HEK293 (cell line): ENCODE data around the gene PZP.

ENCODE experiments used
- CTCF ChIA-PET: fragments of 350-600 bp; formaldehyde crosslinking; extraction: SDS; loops from one replicate; lab custom pipeline; 2021; ENCODE audit warnings: antibody characterized with exemption; lab: Yijun Ruan, JAX
- POLR2A ChIA-PET: fragments of 300-600 bp; formaldehyde crosslinking; extraction: SDS; loops from one replicate; lab custom pipeline; 2020; ENCODE audit warnings: antibody characterized with exemption, inconsistent platforms; lab: Yijun Ruan, JAX
- H3K27ac ChIP-seq: fragments of 200-500 bp; sonication (Bioruptor generic); 2 replicates; pipeline ENCODE4 v1.5.1; 2014; ENCODE audit warnings: low read depth, low read length, control low read depth, inconsistent platforms; ENCODE audit errors: extremely low read depth
- H3K36me3 ChIP-seq, 2 experiments: fragments of 200-500 bp in 1 of 2; sonication (Bioruptor generic) in 1 of 2; 1 replicate in 1 of 2; 2 replicates in 1 of 2; pipeline ENCODE4 v1.5.1; 2014 to 2017; ENCODE audit warnings: inconsistent platforms in 2 of 2, low read length in 2 of 2; ENCODE audit not compliant: control insufficient read depth in 2 of 2, insufficient read depth in 1 of 2
- H3K4me1 ChIP-seq: fragments of 200-500 bp; sonication (Bioruptor generic); 2 replicates; pipeline ENCODE4 v1.5.1; 2014; ENCODE audit warnings: mild to moderate bottlenecking, low read length, inconsistent platforms; ENCODE audit not compliant: control insufficient read depth, insufficient read depth
- H3K4me3 ChIP-seq: 2 replicates; pipeline ENCODE4 v1.5.1; 2011; ENCODE audit warnings: low read depth, mild to moderate bottlenecking, control low read depth, low read length, moderate library complexity
- H3K9me3 ChIP-seq: fragments of 200-500 bp; sonication (Bioruptor generic); 2 replicates; pipeline ENCODE4 v1.5.1; 2014; ENCODE audit warnings: low read depth, low read length, inconsistent platforms; ENCODE audit not compliant: control insufficient read depth, insufficient read depth
- ATF2 ChIP-seq: fragments of 450-650 bp; formaldehyde crosslinking; IDR thresholded peaks from 2 replicates; pipeline ENCODE4 v1.5.1; 2016; ENCODE audit warnings: missing biosample characterization, missing genetic modification characterization, low read depth
- GLI2 ChIP-seq: fragments of 450-650 bp; formaldehyde crosslinking; IDR thresholded peaks from 2 replicates; pipeline ENCODE4; 2017; ENCODE audit warnings: missing biosample characterization, missing genetic modification characterization, low read depth, borderline replicate concordance
- KLF1 ChIP-seq: fragments of 450-650 bp; formaldehyde crosslinking; IDR thresholded peaks from 2 replicates; pipeline ENCODE4 v1.5.1; 2016; ENCODE audit warnings: missing biosample characterization, missing genetic modification characterization
- KLF7 ChIP-seq: fragments of 450-650 bp; formaldehyde crosslinking; IDR thresholded peaks from 2 replicates; pipeline ENCODE4 v1.5.1; 2016; ENCODE audit warnings: missing biosample characterization, missing genetic modification characterization, borderline replicate concordance
- MEIS1 ChIP-seq: sonication (generic); formaldehyde crosslinking; IDR thresholded peaks from 2 replicates; pipeline ENCODE4 v1.8.1; 2022; ENCODE audit warnings: missing genetic modification reagents, mild to moderate bottlenecking, borderline replicate concordance
- SP2 ChIP-seq: fragments of 450-650 bp; formaldehyde crosslinking; IDR thresholded peaks from 2 replicates; pipeline ENCODE4 v1.5.1; 2016; ENCODE audit warnings: missing biosample characterization, missing genetic modification characterization
- TRIM28 ChIP-seq: IDR thresholded peaks from 2 replicates; pipeline ENCODE4 v1.6.1; 2011; ENCODE audit warnings: low read length, control low read depth, borderline replicate concordance
- ZFP37 ChIP-seq: fragments of 450-650 bp; formaldehyde crosslinking; IDR thresholded peaks from 2 replicates; pipeline ENCODE4 v1.5.1; 2016; ENCODE audit warnings: missing biosample characterization, missing genetic modification characterization
- ZNF10 ChIP-seq: fragments of 450-650 bp; formaldehyde crosslinking; IDR thresholded peaks from 2 replicates; pipeline ENCODE4 v1.5.1; 2017; ENCODE audit warnings: missing biosample characterization, missing genetic modification characterization
- ZNF121 ChIP-seq: fragments of 450-650 bp; formaldehyde crosslinking; IDR thresholded peaks from 2 replicates; pipeline ENCODE4 v1.5.1; 2016; ENCODE audit warnings: missing biosample characterization, missing genetic modification characterization
- ZNF133 ChIP-seq: fragments of 450-650 bp; formaldehyde crosslinking; IDR thresholded peaks from 2 replicates; pipeline ENCODE4 v1.5.1; 2016; ENCODE audit warnings: missing biosample characterization, missing genetic modification characterization
- ZNF138 ChIP-seq: fragments of 450-650 bp; formaldehyde crosslinking; IDR thresholded peaks from 2 replicates; pipeline ENCODE4 v1.5.1; 2016; ENCODE audit warnings: missing biosample characterization, missing genetic modification characterization, borderline replicate concordance
- ZNF169 ChIP-seq: fragments of 450-650 bp; formaldehyde crosslinking; IDR thresholded peaks from 2 replicates; pipeline ENCODE4 v1.5.1; 2016; ENCODE audit warnings: missing biosample characterization, missing genetic modification characterization
- ZNF23 ChIP-seq: fragments of 450-650 bp; formaldehyde crosslinking; IDR thresholded peaks from 2 replicates; pipeline ENCODE4 v1.5.1; 2016; ENCODE audit warnings: missing biosample characterization, missing genetic modification characterization, borderline replicate concordance
- ZNF266 ChIP-seq: fragments of 450-650 bp; formaldehyde crosslinking; IDR thresholded peaks from 2 replicates; pipeline ENCODE4 v1.5.1; 2016; ENCODE audit warnings: missing biosample characterization, missing genetic modification characterization, low read depth
- ZNF341 ChIP-seq: fragments of 450-650 bp; formaldehyde crosslinking; IDR thresholded peaks from 2 replicates; pipeline ENCODE4; 2016; ENCODE audit warnings: low read depth, missing biosample characterization, missing genetic modification characterization
- ZNF354C ChIP-seq: fragments of 450-650 bp; formaldehyde crosslinking; IDR thresholded peaks from 2 replicates; pipeline ENCODE4 v1.5.1; 2016; ENCODE audit warnings: missing biosample characterization, missing genetic modification characterization, low read depth, borderline replicate concordance
- ZNF416 ChIP-seq: fragments of 450-650 bp; formaldehyde crosslinking; IDR thresholded peaks from 2 replicates; pipeline ENCODE4 v1.5.1; 2016; ENCODE audit warnings: missing biosample characterization, missing genetic modification characterization
- ZNF513 ChIP-seq: fragments of 450-650 bp; IDR thresholded peaks from 2 replicates; pipeline ENCODE4 v1.5.1; 2018; ENCODE audit warnings: missing biosample characterization, missing genetic modification characterization
- ZNF529 ChIP-seq: fragments of 450-650 bp; formaldehyde crosslinking; IDR thresholded peaks from 2 replicates; pipeline ENCODE4 v1.5.1; 2017; ENCODE audit warnings: missing genetic modification characterization, missing biosample characterization; ENCODE audit not compliant: insufficient replicate concordance
- ZNF549 ChIP-seq: fragments of 450-650 bp; IDR thresholded peaks from 2 replicates; pipeline ENCODE4 v1.5.1; 2018; ENCODE audit warnings: missing biosample characterization, missing genetic modification characterization, mild to moderate bottlenecking, inconsistent platforms, moderate library complexity
- ZNF645 ChIP-seq: fragments of 450-650 bp; formaldehyde crosslinking; IDR thresholded peaks from 2 replicates; pipeline ENCODE4; 2016; ENCODE audit warnings: missing biosample characterization, missing genetic modification characterization
- ZNF670 ChIP-seq: fragments of 450-650 bp; formaldehyde crosslinking; IDR thresholded peaks from 2 replicates; pipeline ENCODE4 v1.5.1; 2016; ENCODE audit warnings: missing biosample characterization, missing genetic modification characterization, low read depth
- ZNF707 ChIP-seq: fragments of 450-650 bp; formaldehyde crosslinking; IDR thresholded peaks from 2 replicates; pipeline ENCODE4 v1.5.1; 2016; ENCODE audit warnings: missing biosample characterization, missing genetic modification characterization
- ZSCAN16 ChIP-seq: fragments of 450-650 bp; formaldehyde crosslinking; IDR thresholded peaks from 2 replicates; pipeline ENCODE4 v1.5.1; 2016; ENCODE audit warnings: missing biosample characterization, missing genetic modification characterization

Gene PZP

GRCh38 chr12:9124383-9125031, 83.7 kb downstream of the PZP start (continued):
- TF ChIP-seq ZNF121 (tag by site-specific recombination) = no peak
- TF ChIP-seq GLI2 (tag by site-specific recombination) = no peak
- no peak for TF ChIP-seq ZNF23 (tag by site-specific recombination)
- no peak for TF ChIP-seq ZNF513 (tag by site-specific recombination)
- no peak for TF ChIP-seq TRIM28
- TF ChIP-seq ZNF169 (tag by site-specific recombination) = no peak
- TF ChIP-seq, all 188 proteins: peak for 0

GRCh38 chr12:9123781-9124382, 84.3 kb downstream of the PZP start:
- no peaks in the 10 kb centered on the region for H3K36me3 ChIP-seq
- H3K4me3 ChIP-seq = no peak overlapping the region
- H3K9me3 ChIP-seq = no peaks in the 10 kb centered on the region
- H3K4me1 ChIP-seq = no peaks in the 10 kb centered on the region
- CTCF ChIA-PET = interaction anchor here (0.9 kb wide), 1 partner anchor 60 kb away, joined by 3 read pairs; no protein-coding TSS in a partner anchor
- no peak overlapping the region for H3K27ac ChIP-seq
- POLR2A ChIA-PET = no interaction called here
- TF ChIP-seq ZNF10 (tag by site-specific recombination) (no peak), ZNF354C (tag by site-specific recombination) (no peak), ZNF707 (tag by site-specific recombination) (no peak), ZNF645 (tag by site-specific recombination) (no peak)

DNA sequence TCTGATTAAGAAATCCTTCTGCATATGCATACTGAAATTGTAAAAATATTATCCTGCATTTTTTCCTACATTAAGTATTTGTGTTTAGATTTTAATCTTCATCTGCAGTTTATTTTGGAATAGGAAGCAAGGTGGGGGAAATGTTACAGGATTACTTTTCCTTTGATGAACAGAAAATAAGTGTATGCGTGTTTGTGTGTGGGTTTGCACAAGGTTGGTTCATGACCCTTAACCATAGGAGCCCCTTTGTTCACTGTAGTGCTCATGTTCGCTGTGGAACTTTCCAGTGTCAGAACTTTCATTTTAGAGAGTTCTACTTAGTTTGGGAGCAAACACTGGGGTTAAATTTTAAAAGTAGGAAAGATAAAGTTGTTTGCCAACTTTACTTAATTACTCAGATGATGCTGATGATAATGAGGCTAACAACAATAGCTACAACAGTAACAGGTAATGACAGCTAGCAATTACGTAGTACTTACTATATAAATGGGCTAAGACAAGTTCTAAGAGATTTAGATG, 86.0 kb downstream of the PZP start:
- CTCF ChIA-PET = no interaction called here
- POLR2A ChIA-PET = no interaction called here
- Histone ChIP-seq H3K4me1 (no peaks in the 10 kb centered on the region), H3K27ac (no peak overlapping the region), H3K9me3 (no peaks in the 10 kb centered on the region), H3K4me3 (no peak overlapping the region), H3K36me3 (no peaks in the 10 kb centered on the region)
- no peak for TF ChIP-seq KLF1 (tag by site-specific recombination)

GRCh38 chr12:9120487-9121184, 87.6 kb downstream of the PZP start:
- Histone ChIP-seq H3K36me3 (no peaks in the 10 kb centered on the region), H3K4me3 (no peak overlapping the region), H3K27ac (no peak overlapping the region), H3K4me1 (no peaks in the 10 kb centered on the region), H3K9me3 (no peaks in the 10 kb centered on the region)
- ChIA-PET POLR2A (no interaction called here), CTCF (interaction anchor here (0.6 kb wide), 1 partner anchor 209 kb away, joined by 5 read pairs; no protein-coding TSS in a partner anchor)
- TF ChIP-seq ZNF549 (tag by site-specific recombination) = no peak
- no peak for TF ChIP-seq ATF2 (tag by site-specific recombination)
- TF ChIP-seq ZSCAN16 (tag by site-specific recombination) = no peak
- TF ChIP-seq ZNF670 (tag by site-specific recombination) = no peak
- TF ChIP-seq SP2 (tag by site-specific recombination) = no peak
- TF ChIP-seq GLI2 (tag by site-specific recombination) = no peak
- TF ChIP-seq ZNF138 = no peak
- no peak for TF ChIP-seq ZFP37
- TF ChIP-seq ZNF341 (tag by site-specific recombination) = no peak
- TF ChIP-seq ZNF529 (tag by site-specific recombination) = no peak
- no peak for TF ChIP-seq KLF7 (tag by site-specific recombination)
- no peak for TF ChIP-seq ZNF133
- TF ChIP-seq ZNF266 (tag by site-specific recombination) = no peak
- TF ChIP-seq ZNF416 (tag by site-specific recombination) = no peak
- no peak for TF ChIP-seq MEIS1 (CRISPR knock-in tag)
